HepG2 (cell line): ENCODE data around the gene APC2. TPM values are rescaled to one million over a fixed set of nuclear protein-coding genes. Genes with fewer than 3 reads are reported as not detected.

Experiments
- CREB1 ChIP-seq, 2 experiments: fragments of 450-650 bp in 1 of 2; IDR thresholded peaks; 2 replicates each; pipeline ENCODE4 v1.6.1; 2016 to 2017; ENCODE audit warnings: control low read depth in 1 of 2, mild to moderate bottlenecking in 1 of 2, missing compliant biosample characterization in 1 of 2, missing genetic modification characterization in 1 of 2
- ELF1 ChIP-seq: sonication (generic); formaldehyde crosslinking; IDR thresholded peaks from 2 replicates; pipeline ENCODE4 v1.4.0; 2020; ENCODE audit warnings: missing genetic modification reagents
- ISX ChIP-seq: sonication (generic); formaldehyde crosslinking; conservative IDR thresholded peaks from 2 replicates; pipeline ENCODE4 v1.5.0; 2020; ENCODE audit warnings: missing genetic modification reagents
- KLF15 ChIP-seq: sonication (generic); formaldehyde crosslinking; IDR thresholded peaks from 2 replicates; pipeline ENCODE4 v1.8.1; 2023; ENCODE audit warnings: borderline replicate concordance, mild to moderate bottlenecking, inconsistent platforms, missing genetic modification reagents, mixed read lengths
- NR2C2 ChIP-seq: sonication (generic); formaldehyde crosslinking; IDR thresholded peaks from 2 replicates; pipeline ENCODE4 v1.4.0; 2020; ENCODE audit warnings: missing genetic modification reagents, mild to moderate bottlenecking, moderate library complexity, borderline replicate concordance
- PHF21A ChIP-seq: sonication (generic); formaldehyde crosslinking; IDR thresholded peaks from 2 replicates; pipeline ENCODE4 v1.5.0; 2020; ENCODE audit warnings: mild to moderate bottlenecking, missing genetic modification reagents
- RAD51 ChIP-seq: fragments of 450-650 bp; IDR thresholded peaks from 2 replicates; pipeline ENCODE4 v1.6.1; 2016; ENCODE audit warnings: borderline replicate concordance
- RFXANK ChIP-seq: IDR thresholded peaks from 2 replicates; pipeline ENCODE4 v1.6.1; 2016
- SIN3B ChIP-seq: fragments of 150-350 bp; IDR thresholded peaks from 2 replicates; pipeline ENCODE4 v1.6.1; 2014; ENCODE audit warnings: low read length
- SP1 ChIP-seq, 2 experiments: fragments of 450-650 bp in 1 of 2; sonication (generic) in 1 of 2; formaldehyde crosslinking in 1 of 2; IDR thresholded peaks; 2 replicates each; pipeline versions ENCODE4 v1.4.0 to v1.6.1; 2016 to 2020; ENCODE audit warnings: missing genetic modification reagents in 1 of 2
- TARDBP ChIP-seq: sonication (generic); formaldehyde crosslinking; IDR thresholded peaks from 2 replicates; pipeline ENCODE4 v1.8.0; 2022; ENCODE audit warnings: mild to moderate bottlenecking, missing genetic modification reagents
- ZBTB7B ChIP-seq: sonication (generic); formaldehyde crosslinking; IDR thresholded peaks from 2 replicates; pipeline ENCODE4 v1.4.0; 2020; ENCODE audit warnings: missing genetic modification reagents
- ZC3H13 ChIP-seq: sonication (generic); formaldehyde crosslinking; IDR thresholded peaks from 2 replicates; pipeline ENCODE4 v1.8.1; 2023; ENCODE audit warnings: mild to moderate bottlenecking, missing genetic modification reagents, moderate library complexity
- ZFYVE20 ChIP-seq: sonication (generic); formaldehyde crosslinking; IDR thresholded peaks from 2 replicates; pipeline ENCODE4 v1.8.0; 2023; ENCODE audit warnings: low read depth, mild to moderate bottlenecking, moderate library complexity, missing genetic modification reagents, borderline replicate concordance
- ZMYM2 ChIP-seq: sonication (generic); formaldehyde crosslinking; IDR thresholded peaks from 2 replicates; pipeline ENCODE4 v1.8.0; 2022; ENCODE audit warnings: mild to moderate bottlenecking, missing genetic modification reagents
- ZNF577 ChIP-seq: sonication (generic); formaldehyde crosslinking; IDR thresholded peaks from 2 replicates; pipeline ENCODE4 v1.4.0; 2020; ENCODE audit warnings: mild to moderate bottlenecking, low read depth, missing genetic modification reagents, borderline replicate concordance
- ZNF768 ChIP-seq: sonication (generic); formaldehyde crosslinking; IDR thresholded peaks from 2 replicates; pipeline ENCODE4 v1.4.0; 2020; ENCODE audit warnings: missing genetic modification reagents
- ZNF839 ChIP-seq: sonication (generic); formaldehyde crosslinking; IDR thresholded peaks from 2 replicates; pipeline ENCODE4 v1.4.0; 2020; ENCODE audit warnings: missing genetic modification reagents, mild to moderate bottlenecking, borderline replicate concordance
- ZSCAN22 ChIP-seq: sonication (generic); formaldehyde crosslinking; IDR thresholded peaks from 2 replicates; pipeline ENCODE4 v1.4.0; 2020; ENCODE audit warnings: mild to moderate bottlenecking, missing genetic modification reagents
- polyA plus RNA-seq, 8 experiments: library from polyadenylated mRNA; depleted of rRNA in 3 of 8; stranded (reverse) in 7 of 8; unstranded in 1 of 8; fragments of >200 nt; fragmentation: Illumina TruSeq in 4 of 8; extraction: Trizol in 4 of 8; gene quantifications; 2 replicates each; pipeline versions ENCODE4 v1.2.1 to v1.2.3, GENCODE V29; 2011 to 2016; ENCODE audit warnings: low read depth in 4 of 8, missing spikeins in 1 of 8, mixed read lengths in 1 of 8; ENCODE audit not compliant: insufficient read depth in 1 of 8
- total RNA-seq, 5 experiments: library from RNA; depleted of rRNA; stranded (reverse); fragments of >200 nt; fragmentation: Illumina TruSeq; extraction: Trizol; gene quantifications; 2 replicates each; pipeline ENCODE4 v1.2.3, GENCODE V29; 2016; ENCODE audit warnings: low read depth in 1 of 5
- TF ChIP-seq, protein P1 (sequence below): sonication (generic); formaldehyde crosslinking; IDR thresholded peaks from 2 replicates; pipeline ENCODE4 v1.5.0; 2020; ENCODE audit warnings: missing genetic modification reagents
- TF ChIP-seq, protein P2 (sequence below): sonication (generic); formaldehyde crosslinking; IDR thresholded peaks from 2 replicates; pipeline ENCODE4 v1.4.0; 2020; ENCODE audit warnings: mild to moderate bottlenecking, missing genetic modification reagents
- TF ChIP-seq, protein P3 (sequence below): sonication (generic); formaldehyde crosslinking; IDR thresholded peaks from 2 replicates; pipeline ENCODE4 v1.8.1; 2023; ENCODE audit warnings: missing genetic modification reagents, mild to moderate bottlenecking, borderline replicate concordance
- TF ChIP-seq, protein P4 (sequence below): sonication (generic); formaldehyde crosslinking; IDR thresholded peaks from 2 replicates; pipeline ENCODE4 v1.5.0; 2020; ENCODE audit warnings: mild to moderate bottlenecking, missing genetic modification reagents, borderline replicate concordance

APC2 gene
- total and polyA plus RNA-seq, 2 of the 13 experiments (the other 11 are each of a cell fraction or from before 2014, with no cell fraction given), result 0.08 to 0.22 TPM

DNA sequence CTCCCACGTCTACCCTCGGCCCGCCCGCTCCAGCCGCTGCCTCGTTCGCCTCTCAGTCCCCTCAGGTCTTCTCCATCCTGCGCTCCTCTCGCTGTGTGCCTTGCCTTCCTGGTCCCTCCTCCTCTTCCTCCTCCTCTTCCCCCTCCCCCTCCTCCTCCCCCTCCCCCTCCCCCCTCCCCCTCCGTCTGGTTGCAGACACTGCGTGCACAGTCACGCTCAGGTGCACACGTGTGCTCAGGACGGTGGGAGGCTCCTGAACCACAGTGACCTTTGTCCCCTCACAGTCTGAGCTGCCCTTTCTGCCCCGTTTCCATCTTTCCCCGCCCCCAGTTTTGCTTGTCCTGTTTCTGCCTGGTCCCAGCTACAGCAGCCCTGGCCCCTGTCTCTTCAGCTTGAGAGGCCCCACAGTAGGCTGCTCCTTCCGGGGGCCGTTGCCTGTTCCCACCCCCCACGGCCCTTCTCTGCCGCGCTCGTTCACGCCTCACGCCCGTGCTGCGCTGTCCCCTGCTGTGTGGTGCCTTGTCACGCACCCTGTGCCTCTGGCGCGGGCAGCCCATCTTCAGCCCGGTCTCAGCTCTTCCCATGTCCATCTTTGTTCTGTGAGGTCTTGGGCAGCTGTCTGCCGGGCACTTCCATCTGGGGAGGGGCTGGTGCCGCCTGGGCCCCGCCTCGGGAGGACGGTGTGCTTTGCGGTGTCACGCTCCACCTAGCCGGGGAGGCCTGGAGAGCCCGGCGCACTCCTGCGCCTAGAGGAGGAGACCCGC lies 25.5 kb upstream of the APC2 start (continued):
- no peak for TF ChIP-seq ZNF577
- peak; percentile 67; the same call in 1 of the 2 replicates for TF ChIP-seq ZNF839 (CRISPR knock-in tag)
- peak; percentile 72; the same call in 1 of the 2 replicates for TF ChIP-seq ZBTB7B (CRISPR knock-in tag)
- no peak for TF ChIP-seq ZMYM2 (CRISPR knock-in tag)
- TF ChIP-seq, protein P1, sequence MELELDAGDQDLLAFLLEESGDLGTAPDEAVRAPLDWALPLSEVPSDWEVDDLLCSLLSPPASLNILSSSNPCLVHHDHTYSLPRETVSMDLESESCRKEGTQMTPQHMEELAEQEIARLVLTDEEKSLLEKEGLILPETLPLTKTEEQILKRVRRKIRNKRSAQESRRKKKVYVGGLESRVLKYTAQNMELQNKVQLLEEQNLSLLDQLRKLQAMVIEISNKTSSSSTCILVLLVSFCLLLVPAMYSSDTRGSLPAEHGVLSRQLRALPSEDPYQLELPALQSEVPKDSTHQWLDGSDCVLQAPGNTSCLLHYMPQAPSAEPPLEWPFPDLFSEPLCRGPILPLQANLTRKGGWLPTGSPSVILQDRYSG, result no peak
- TF ChIP-seq ELF1 (CRISPR knock-in tag), result peak; percentile 31; the same call in 1 of the 2 replicates
- TF ChIP-seq ZC3H13 (CRISPR knock-in tag), result 0 out of 2 replicates have a peak, but pooled peaks have one; percentile 59
- TF ChIP-seq TARDBP (CRISPR knock-in tag), result peak; percentile 60; the same call in 1 of the 2 replicates
- TF ChIP-seq PHF21A, result peak; percentile 96
- peak; percentile 62; the same call in 1 of the 2 replicates for TF ChIP-seq NR2C2 (CRISPR knock-in tag)
- TF ChIP-seq, protein P2, sequence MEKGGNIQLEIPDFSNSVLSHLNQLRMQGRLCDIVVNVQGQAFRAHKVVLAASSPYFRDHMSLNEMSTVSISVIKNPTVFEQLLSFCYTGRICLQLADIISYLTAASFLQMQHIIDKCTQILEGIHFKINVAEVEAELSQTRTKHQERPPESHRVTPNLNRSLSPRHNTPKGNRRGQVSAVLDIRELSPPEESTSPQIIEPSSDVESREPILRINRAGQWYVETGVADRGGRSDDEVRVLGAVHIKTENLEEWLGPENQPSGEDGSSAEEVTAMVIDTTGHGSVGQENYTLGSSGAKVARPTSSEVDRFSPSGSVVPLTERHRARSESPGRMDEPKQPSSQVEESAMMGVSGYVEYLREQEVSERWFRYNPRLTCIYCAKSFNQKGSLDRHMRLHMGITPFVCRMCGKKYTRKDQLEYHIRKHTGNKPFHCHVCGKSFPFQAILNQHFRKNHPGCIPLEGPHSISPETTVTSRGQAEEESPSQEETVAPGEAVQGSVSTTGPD (CRISPR knock-in tag), result no peak
- TF ChIP-seq KLF15 (CRISPR knock-in tag), result no peak
- no peak for TF ChIP-seq RFXANK (CRISPR knock-in tag)
- TF ChIP-seq CREB1 (IDR thresholded peaks at IDR 0.05), result no peak
- TF ChIP-seq CREB1 (CRISPR knock-in tag; IDR thresholded peaks at IDR 0.05), result no peak
- TF ChIP-seq, protein P3, sequence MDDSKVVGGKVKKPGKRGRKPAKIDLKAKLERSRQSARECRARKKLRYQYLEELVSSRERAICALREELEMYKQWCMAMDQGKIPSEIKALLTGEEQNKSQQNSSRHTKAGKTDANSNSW, result 0 out of 2 replicates have a peak, but pooled peaks have one; percentile 69
- TF ChIP-seq SIN3B, result no peak
- TF ChIP-seq, protein P4, sequence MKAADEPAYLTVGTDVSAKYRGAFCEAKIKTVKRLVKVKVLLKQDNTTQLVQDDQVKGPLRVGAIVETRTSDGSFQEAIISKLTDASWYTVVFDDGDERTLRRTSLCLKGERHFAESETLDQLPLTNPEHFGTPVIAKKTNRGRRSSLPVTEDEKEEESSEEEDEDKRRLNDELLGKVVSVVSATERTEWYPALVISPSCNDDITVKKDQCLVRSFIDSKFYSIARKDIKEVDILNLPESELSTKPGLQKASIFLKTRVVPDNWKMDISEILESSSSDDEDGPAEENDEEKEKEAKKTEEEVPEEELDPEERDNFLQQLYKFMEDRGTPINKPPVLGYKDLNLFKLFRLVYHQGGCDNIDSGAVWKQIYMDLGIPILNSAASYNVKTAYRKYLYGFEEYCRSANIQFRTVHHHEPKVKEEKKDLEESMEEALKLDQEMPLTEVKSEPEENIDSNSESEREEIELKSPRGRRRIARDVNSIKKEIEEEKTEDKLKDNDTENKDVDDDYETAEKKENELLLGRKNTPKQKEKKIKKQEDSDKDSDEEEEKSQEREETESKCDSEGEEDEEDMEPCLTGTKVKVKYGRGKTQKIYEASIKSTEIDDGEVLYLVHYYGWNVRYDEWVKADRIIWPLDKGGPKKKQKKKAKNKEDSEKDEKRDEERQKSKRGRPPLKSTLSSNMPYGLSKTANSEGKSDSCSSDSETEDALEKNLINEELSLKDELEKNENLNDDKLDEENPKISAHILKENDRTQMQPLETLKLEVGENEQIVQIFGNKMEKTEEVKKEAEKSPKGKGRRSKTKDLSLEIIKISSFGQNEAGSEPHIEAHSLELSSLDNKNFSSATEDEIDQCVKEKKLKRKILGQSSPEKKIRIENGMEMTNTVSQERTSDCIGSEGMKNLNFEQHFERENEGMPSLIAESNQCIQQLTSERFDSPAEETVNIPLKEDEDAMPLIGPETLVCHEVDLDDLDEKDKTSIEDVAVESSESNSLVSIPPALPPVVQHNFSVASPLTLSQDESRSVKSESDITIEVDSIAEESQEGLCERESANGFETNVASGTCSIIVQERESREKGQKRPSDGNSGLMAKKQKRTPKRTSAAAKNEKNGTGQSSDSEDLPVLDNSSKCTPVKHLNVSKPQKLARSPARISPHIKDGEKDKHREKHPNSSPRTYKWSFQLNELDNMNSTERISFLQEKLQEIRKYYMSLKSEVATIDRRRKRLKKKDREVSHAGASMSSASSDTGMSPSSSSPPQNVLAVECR (CRISPR knock-in tag), result peak; percentile 56; the same call in 1 of the 2 replicates
- no peak for TF ChIP-seq RAD51
- no peak for TF ChIP-seq SP1 (IDR thresholded peaks at IDR 0.05)
- TF ChIP-seq SP1 (CRISPR knock-in tag; IDR thresholded peaks at IDR 0.05), result no peak; the same call in 1 of the 2 replicates
- no peak for TF ChIP-seq ZFYVE20 (CRISPR knock-in tag)
- TF ChIP-seq ISX (CRISPR knock-in tag), result no peak
- TF ChIP-seq ZSCAN22, result no peak
- TF ChIP-seq ZNF768 (CRISPR knock-in tag), result peak; percentile 30; the same call in 1 of the 2 replicates
